OCI-LY7 (cell line): Measurements from ENCODE around the gene COL5A2. TPM values are rescaled to one million over a fixed set of nuclear protein-coding genes. Genes with fewer than 3 reads are reported as not detected.

Source experiments
- BruUV-seq: library from RNA; stranded (reverse); fragments of 400-500 nt; replicated peaks from 2 replicates; lab custom pipeline; 2021; lab: Mats Ljungman, UMichigan
- CTCF ChIA-PET: fragments of 300-600 bp; sonication (Branson Sonifier 250); formaldehyde crosslinking; loops from one replicate; lab custom pipeline; 2022; ENCODE audit warnings: antibody characterized with exemption; ENCODE audit not compliant: unreplicated experiment; lab: Charles Lee
- POLR2A ChIA-PET: fragments of 300-600 bp; sonication (Branson Sonifier 250); formaldehyde crosslinking; loops from one replicate; lab custom pipeline; 2022; ENCODE audit warnings: antibody characterized with exemption; lab: Charles Lee
- DNase-seq: peaks from one replicate; pipeline ENCODE4 v3.0.0-alpha.2; 2015; ENCODE audit warnings: low spot score
- H2AFZ ChIP-seq: fragments of 200-600 bp; sonication (generic), shearing (Covaris generic); 2 replicates; pipeline ENCODE4 v1.6.1; 2014; ENCODE audit warnings: mild to moderate bottlenecking, antibody characterized with exemption, low read length, moderate library complexity
- H3K27ac ChIP-seq: fragments of 200-600 bp; sonication (generic); 2 replicates; pipeline ENCODE4 v1.5.1; 2014; ENCODE audit warnings: mixed run types, low read depth, mild to moderate bottlenecking, moderate library complexity, low read length, inconsistent platforms; ENCODE audit not compliant: poor library complexity, severe bottlenecking
- H3K36me3 ChIP-seq: fragments of 200-600 bp; sonication (generic); 2 replicates; pipeline ENCODE4 v1.6.1; 2014; ENCODE audit warnings: mild to moderate bottlenecking, antibody characterized with exemption, low read length, moderate library complexity, mixed read lengths; ENCODE audit not compliant: insufficient read depth
- H3K4me1 ChIP-seq: fragments of 200-600 bp; sonication (generic); 2 replicates; pipeline ENCODE4 v1.5.1; 2014; ENCODE audit warnings: mild to moderate bottlenecking, low read length; ENCODE audit not compliant: insufficient read depth, poor library complexity, severe bottlenecking
- H3K4me2 ChIP-seq: fragments of 200-600 bp; sonication (generic); 2 replicates; pipeline ENCODE4 v1.6.1; 2014; ENCODE audit warnings: mild to moderate bottlenecking, low read length
- H3K4me3 ChIP-seq: fragments of 200-600 bp; sonication (generic); 2 replicates; pipeline ENCODE4 v1.5.1; 2014; ENCODE audit warnings: mild to moderate bottlenecking, low read depth, low read length; ENCODE audit not compliant: poor library complexity, severe bottlenecking
- H3K79me2 ChIP-seq: fragments of 200-600 bp; sonication (generic); 2 replicates; pipeline ENCODE4 v1.6.1; 2016; ENCODE audit warnings: low read depth, mild to moderate bottlenecking, low read length, moderate library complexity, mixed read lengths; ENCODE audit not compliant: insufficient read depth
- H3K9me2 ChIP-seq: fragments of 200-600 bp; sonication (generic); 2 replicates; pipeline ENCODE4 v1.6.1; 2016; ENCODE audit warnings: mild to moderate bottlenecking, low read length, mixed read lengths; ENCODE audit not compliant: insufficient read depth
- H3K9me3 ChIP-seq: fragments of 200-600 bp; sonication (generic); 2 replicates; pipeline ENCODE4 v1.6.1; 2014; ENCODE audit warnings: mild to moderate bottlenecking, mixed run types, low read length, mixed read lengths
- H4K20me1 ChIP-seq: fragments of 200-600 bp; sonication (generic); 2 replicates; pipeline ENCODE4 v1.6.1; 2014; ENCODE audit warnings: mild to moderate bottlenecking, antibody characterized with exemption, low read length, moderate library complexity, mixed read lengths; ENCODE audit not compliant: insufficient read depth
- CTCF ChIP-seq: fragments of 200-600 bp; sonication (generic); conservative IDR thresholded peaks from 2 replicates; pipeline ENCODE4 v1.5.1; 2014; ENCODE audit warnings: mild to moderate bottlenecking, antibody characterized with exemption, low read length, moderate library complexity, mixed read lengths
- EZH2phosphoT487 ChIP-seq: fragments of 200-600 bp; sonication (generic); IDR thresholded peaks from 2 replicates; pipeline ENCODE4 v1.6.1; 2018; ENCODE audit warnings: low read depth, borderline replicate concordance, mild to moderate bottlenecking, mixed run types, antibody characterized with exemption, low read length, moderate library complexity, mixed read lengths
- intact Hi-C: fragments of 100-400 bp; cut with micrococcal nuclease; formaldehyde crosslinking; loops from one replicate; pipeline ENCODE4 v1.10.0; 2022; ENCODE audit not compliant: unreplicated experiment
- total RNA-seq, 2 experiments: library from RNA; depleted of rRNA in 1 of 2; stranded (reverse); fragments of >200 nt in 1 of 2; shearing (Covaris generic) in 1 of 2; gene quantifications; 2 replicates each; pipeline ENCODE4 v1.2.3, GENCODE V29; 2014 to 2022

The COL5A2 gene
- total RNA-seq, 2 experiments from 2014 or later: 0.50 to 0.61 TPM

DNA sequence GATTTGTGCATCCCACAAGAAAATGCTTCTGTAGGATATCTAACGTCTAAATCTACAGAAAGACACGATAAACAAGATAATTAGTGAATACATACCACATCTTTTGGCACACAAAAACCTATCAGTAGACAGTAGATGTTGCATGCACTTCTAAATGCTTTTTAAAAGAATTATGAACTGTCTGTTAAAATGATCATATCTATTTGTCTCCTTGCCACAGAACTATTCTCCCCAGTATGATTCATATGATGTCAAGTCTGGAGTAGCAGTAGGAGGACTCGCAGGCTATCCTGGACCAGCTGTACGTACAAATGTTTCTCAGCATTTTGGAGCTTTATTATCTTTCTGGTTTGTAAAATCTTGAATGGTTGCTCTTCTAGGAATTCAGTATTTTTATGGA lies 192.7 kb downstream of the COL5A2 start:
- H3K27ac ChIP-seq: no peak overlapping the region
- no peaks in the 10 kb centered on the region for H4K20me1 ChIP-seq
- H3K4me3 ChIP-seq: no peak overlapping the region
- no TSS peak for BruUV-seq
- no peaks in the 10 kb centered on the region for H3K79me2 ChIP-seq
- no peaks in the 10 kb centered on the region for H3K9me2 ChIP-seq
- POLR2A ChIA-PET: no interaction called here
- H3K4me1 ChIP-seq: no peaks in the 10 kb centered on the region
- H3K36me3 ChIP-seq: no peaks in the 10 kb centered on the region
- no peak overlapping the region for H3K4me2 ChIP-seq
- DNase-seq: no peak
- H3K9me3 ChIP-seq: no peaks in the 10 kb centered on the region
- intact Hi-C loops: loop anchor here (10.0 kb wide), 1 partner anchor 428 kb away; no protein-coding TSS in a partner anchor
- CTCF ChIA-PET: no interaction called here
- TF ChIP-seq EZH2phosphoT487: no peak
- TF ChIP-seq CTCF: no peak
- H2AFZ ChIP-seq: no peak overlapping the region

GRCh38 chr2:188984680-188985079 lies 194.9 kb downstream of the COL5A2 start:
- DNase-seq: no peak
- no peak overlapping the region for H3K27ac ChIP-seq
- ChIA-PET CTCF (no interaction called here), POLR2A (no interaction called here)
- no peaks in the 10 kb centered on the region for H4K20me1 ChIP-seq
- no peak overlapping the region for H3K4me2 ChIP-seq
- intact Hi-C loops: loop anchor here (10.0 kb wide), 1 partner anchor 430 kb away; no protein-coding TSS in a partner anchor
- no peaks in the 10 kb centered on the region for H3K9me3 ChIP-seq
- no peak overlapping the region for H2AFZ ChIP-seq
- no peaks in the 10 kb centered on the region for H3K4me1 ChIP-seq
- TF ChIP-seq CTCF: no peak
- TF ChIP-seq EZH2phosphoT487: no peak
- no TSS peak for BruUV-seq
- H3K79me2 ChIP-seq: no peaks in the 10 kb centered on the region
- no peaks in the 10 kb centered on the region for H3K9me2 ChIP-seq
- H3K36me3 ChIP-seq: no peaks in the 10 kb centered on the region
- no peak overlapping the region for H3K4me3 ChIP-seq

DNA sequence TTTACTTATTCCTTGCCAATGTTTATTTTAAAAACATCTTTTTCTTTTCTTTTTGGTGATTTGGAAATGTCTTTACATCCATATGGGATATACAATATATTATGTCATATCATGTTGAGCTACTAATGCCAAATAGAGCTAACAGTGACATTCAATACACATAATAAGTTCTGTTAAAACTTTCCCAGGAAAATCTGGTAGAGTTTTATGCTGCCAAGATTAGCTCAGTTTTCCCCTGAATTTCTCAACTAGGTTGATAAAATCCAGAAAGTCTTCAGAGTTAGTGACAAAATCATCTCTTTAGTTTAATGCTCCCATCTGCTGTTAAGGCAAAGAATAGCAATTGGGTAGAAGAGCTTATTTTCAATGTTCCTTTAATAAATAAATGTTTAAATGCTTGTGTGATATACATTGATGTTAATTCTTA lies 195.5 kb downstream of the COL5A2 start:
- no peak overlapping the region for H3K4me3 ChIP-seq
- intact Hi-C loops: loop anchor here (10.0 kb wide), 1 partner anchor 431 kb away; no protein-coding TSS in a partner anchor
- no peaks in the 10 kb centered on the region for H3K9me3 ChIP-seq
- no peaks in the 10 kb centered on the region for H3K9me2 ChIP-seq
- no peaks in the 10 kb centered on the region for H4K20me1 ChIP-seq
- TF ChIP-seq EZH2phosphoT487 (no peak), CTCF (no peak)
- no peaks in the 10 kb centered on the region for H3K36me3 ChIP-seq
- CTCF ChIA-PET: no interaction called here
- H3K4me1 ChIP-seq: no peaks in the 10 kb centered on the region
- no peak overlapping the region for H2AFZ ChIP-seq
- no TSS peak for BruUV-seq
- no peak for DNase-seq
- H3K27ac ChIP-seq: no peak overlapping the region
- H3K4me2 ChIP-seq: no peak overlapping the region
- H3K79me2 ChIP-seq: no peaks in the 10 kb centered on the region
- POLR2A ChIA-PET: interaction anchor here (0.6 to 0.7 kb wide), 2 partner anchors 42 to 459 kb away, joined by 3 read pairs; no protein-coding TSS in a partner anchor
